OCI-LY3 (cell line): ENCODE data around the gene PLPPR3.

ENCODE experiments used
- EZH2phosphoT487 ChIP-seq: fragments of 200-600 bp; shearing (Covaris generic); IDR thresholded peaks from 2 replicates; pipeline ENCODE4 v1.6.1; 2018; ENCODE audit warnings: antibody characterized with exemption, mixed run types, low read depth
- TF ChIP-seq, protein P1 (sequence below): fragments of 200-600, 300-600 bp; sonication (generic); IDR thresholded peaks from 2 replicates; pipeline ENCODE4 v1.5.1; 2014; ENCODE audit warnings: antibody characterized with exemption, low read length, low read depth

DNA sequence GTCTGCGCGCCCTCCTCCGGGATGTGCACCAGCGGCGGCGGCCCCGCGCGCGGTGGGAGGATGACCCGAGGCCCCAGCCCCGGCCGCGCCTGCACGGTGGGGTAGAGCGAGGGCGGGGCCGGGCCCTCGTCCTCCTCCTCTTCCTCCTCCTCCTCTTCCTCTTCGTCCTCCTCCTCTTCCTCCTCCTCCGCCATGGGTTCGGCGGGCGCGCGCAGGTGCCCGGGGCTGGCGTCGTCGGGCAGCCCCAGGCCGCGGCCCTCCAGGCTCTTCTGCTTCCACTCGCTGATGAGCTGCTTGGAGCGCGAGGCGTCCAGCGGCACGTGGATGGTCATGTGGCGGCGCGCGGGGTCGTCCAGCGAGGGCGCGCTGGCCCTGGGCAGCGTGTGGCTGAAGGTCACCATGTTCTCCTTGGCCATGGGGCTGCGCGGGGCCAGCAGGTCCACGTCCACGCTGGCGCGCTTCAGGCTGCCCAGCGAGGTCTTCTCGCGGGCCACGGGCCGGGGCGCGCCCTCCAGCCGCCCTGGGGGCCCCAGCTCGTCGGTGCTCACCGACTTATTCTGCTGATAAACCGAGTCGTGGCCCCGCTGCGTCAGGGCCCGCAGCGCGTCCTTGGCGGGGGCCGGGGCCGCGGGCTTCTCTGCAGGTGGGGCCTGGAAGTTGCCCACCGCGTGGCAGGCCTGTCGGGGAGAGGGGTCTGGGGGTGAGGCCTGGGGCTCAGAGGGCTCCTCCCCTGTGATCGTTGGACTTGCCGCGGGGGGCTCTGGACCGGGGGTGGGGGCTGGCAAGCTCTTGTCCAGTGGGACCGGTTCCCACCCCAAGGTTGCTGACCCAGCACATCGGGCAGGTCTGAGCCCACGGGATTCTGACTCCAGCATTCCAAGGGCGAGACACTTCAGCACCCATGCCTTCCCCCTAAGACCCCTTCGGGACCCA, 8.3 kb downstream of the PLPPR3 start:
- TF ChIP-seq, protein P1, sequence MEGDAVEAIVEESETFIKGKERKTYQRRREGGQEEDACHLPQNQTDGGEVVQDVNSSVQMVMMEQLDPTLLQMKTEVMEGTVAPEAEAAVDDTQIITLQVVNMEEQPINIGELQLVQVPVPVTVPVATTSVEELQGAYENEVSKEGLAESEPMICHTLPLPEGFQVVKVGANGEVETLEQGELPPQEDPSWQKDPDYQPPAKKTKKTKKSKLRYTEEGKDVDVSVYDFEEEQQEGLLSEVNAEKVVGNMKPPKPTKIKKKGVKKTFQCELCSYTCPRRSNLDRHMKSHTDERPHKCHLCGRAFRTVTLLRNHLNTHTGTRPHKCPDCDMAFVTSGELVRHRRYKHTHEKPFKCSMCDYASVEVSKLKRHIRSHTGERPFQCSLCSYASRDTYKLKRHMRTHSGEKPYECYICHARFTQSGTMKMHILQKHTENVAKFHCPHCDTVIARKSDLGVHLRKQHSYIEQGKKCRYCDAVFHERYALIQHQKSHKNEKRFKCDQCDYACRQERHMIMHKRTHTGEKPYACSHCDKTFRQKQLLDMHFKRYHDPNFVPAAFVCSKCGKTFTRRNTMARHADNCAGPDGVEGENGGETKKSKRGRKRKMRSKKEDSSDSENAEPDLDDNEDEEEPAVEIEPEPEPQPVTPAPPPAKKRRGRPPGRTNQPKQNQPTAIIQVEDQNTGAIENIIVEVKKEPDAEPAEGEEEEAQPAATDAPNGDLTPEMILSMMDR = no peak
- no peak for TF ChIP-seq EZH2phosphoT487
